Colonic mucosa (tissue), 4 donors: ENCODE data around the gene DPYSL3. TPM values are rescaled to one million over a fixed set of nuclear protein-coding genes. Genes with fewer than 3 reads are reported as not detected.

Experiments
- DNase-seq: peaks from one replicate; pipeline ENCODE4 v3.0.0-alpha.2; 2020
- H3K27ac ChIP-seq: fragments of 200-600 bp; one replicate; pipeline ENCODE4 v1.8.0; 2021
- H3K27me3 ChIP-seq: fragments of 200-600 bp; one replicate; pipeline ENCODE4 v1.8.0; 2021
- H3K36me3 ChIP-seq: fragments of 200-600 bp; one replicate; pipeline ENCODE4 v1.8.0; 2021
- H3K4me1 ChIP-seq: fragments of 200-600 bp; one replicate; pipeline ENCODE4 v1.8.0; 2021; ENCODE audit warnings: mild to moderate bottlenecking
- H3K4me3 ChIP-seq: fragments of 200-600 bp; one replicate; pipeline ENCODE4 v1.8.0; 2021
- H3K9ac ChIP-seq, 2 donors: one replicate each; pipeline ENCODE4 v1.7.0; 2013; ENCODE audit warnings: control low read depth in 2 of 2, low read depth in 2 of 2, low read length in 2 of 2
- H3K9me3 ChIP-seq: fragments of 200-600 bp; one replicate; pipeline ENCODE4 v1.8.0; 2021
- intact Hi-C: fragments of 100-400 bp; cut with DNase I; formaldehyde crosslinking; loops from one replicate; pipeline ENCODE4 v1.14.1; 2022
- total RNA-seq, 2 donors: library from RNA; stranded (reverse); fragmentation: NEBNext Ultra II Directional in 1 of 2; extraction: Animal tissue kit (Norgen Biotek cat#: 25700) in 1 of 2; gene quantifications; one replicate each; pipeline ENCODE4 v1.2.1, GENCODE V29; 2021
- TF ChIP-seq, protein P1 (sequence below): fragments of 200-600 bp; IDR thresholded peaks from one replicate; pipeline ENCODE4 v1.8.0; 2022; ENCODE audit warnings: antibody characterized with exemption, mild to moderate bottlenecking
- donor health status: healthy.
- donor health status: DM: no; HTN: no; CAD: no.
- donor health status: DM: no; HTN: no; CAD: no.

DPYSL3 gene
- total RNA-seq, 2 donors from 2014 or later, result 8.8 to 32.2 TPM

DNA sequence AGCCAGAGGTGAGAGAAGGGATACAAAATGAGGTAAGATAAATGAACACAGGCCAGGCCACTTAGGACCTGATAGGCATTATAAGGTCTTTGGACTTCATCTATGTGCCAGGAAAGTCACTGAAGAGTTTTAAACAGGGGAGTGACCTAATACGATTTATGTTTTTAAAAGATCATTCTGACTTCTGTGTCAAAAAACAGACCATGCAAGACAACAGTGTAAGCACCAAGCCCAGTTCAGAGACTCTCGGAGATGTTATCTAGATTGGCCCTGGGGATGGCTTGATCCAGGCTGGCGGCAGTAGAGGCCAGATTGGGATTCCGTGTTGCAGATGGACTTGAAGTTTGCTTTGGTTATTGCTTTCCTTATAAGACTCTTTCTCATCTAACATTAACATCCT lies 43.0 kb upstream of the DPYSL3 start:
- Histone ChIP-seq H3K9ac (no peak overlapping the region), H3K27me3 (no peaks in the 10 kb centered on the region), H3K36me3 (no peaks in the 10 kb centered on the region), H3K4me3 (no peak overlapping the region), H3K4me1 (no peaks in the 10 kb centered on the region), H3K27ac (no peak overlapping the region), H3K9me3 (no peaks in the 10 kb centered on the region)
- intact Hi-C loops, result no loop called here
- TF ChIP-seq, protein P1, sequence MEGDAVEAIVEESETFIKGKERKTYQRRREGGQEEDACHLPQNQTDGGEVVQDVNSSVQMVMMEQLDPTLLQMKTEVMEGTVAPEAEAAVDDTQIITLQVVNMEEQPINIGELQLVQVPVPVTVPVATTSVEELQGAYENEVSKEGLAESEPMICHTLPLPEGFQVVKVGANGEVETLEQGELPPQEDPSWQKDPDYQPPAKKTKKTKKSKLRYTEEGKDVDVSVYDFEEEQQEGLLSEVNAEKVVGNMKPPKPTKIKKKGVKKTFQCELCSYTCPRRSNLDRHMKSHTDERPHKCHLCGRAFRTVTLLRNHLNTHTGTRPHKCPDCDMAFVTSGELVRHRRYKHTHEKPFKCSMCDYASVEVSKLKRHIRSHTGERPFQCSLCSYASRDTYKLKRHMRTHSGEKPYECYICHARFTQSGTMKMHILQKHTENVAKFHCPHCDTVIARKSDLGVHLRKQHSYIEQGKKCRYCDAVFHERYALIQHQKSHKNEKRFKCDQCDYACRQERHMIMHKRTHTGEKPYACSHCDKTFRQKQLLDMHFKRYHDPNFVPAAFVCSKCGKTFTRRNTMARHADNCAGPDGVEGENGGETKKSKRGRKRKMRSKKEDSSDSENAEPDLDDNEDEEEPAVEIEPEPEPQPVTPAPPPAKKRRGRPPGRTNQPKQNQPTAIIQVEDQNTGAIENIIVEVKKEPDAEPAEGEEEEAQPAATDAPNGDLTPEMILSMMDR, result no peak
- no peak for DNase-seq

DNA sequence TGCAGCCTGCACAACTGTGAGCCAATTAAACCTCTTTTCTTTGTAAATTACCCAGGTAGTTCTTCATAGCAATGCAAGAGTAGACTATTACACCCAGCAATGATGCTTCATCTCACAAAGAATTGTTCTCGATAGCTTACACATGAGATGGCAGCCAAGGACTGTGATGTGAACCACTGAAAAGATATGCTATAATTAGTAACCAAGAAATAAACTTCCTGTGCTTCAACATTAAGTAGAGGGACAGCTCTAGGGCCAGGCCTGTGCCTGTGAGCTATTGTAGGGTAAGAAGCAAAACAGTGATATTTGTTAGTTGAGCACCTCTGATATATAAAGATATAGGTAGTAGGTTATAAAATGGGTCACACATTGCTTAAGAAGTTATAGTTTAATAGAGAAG lies 41.8 kb upstream of the DPYSL3 start:
- Histone ChIP-seq H3K27ac (no peak overlapping the region), H3K9ac (no peak overlapping the region), H3K9me3 (no peaks in the 10 kb centered on the region), H3K4me3 (no peak overlapping the region), H3K27me3 (no peaks in the 10 kb centered on the region), H3K4me1 (no peaks in the 10 kb centered on the region), H3K36me3 (no peaks in the 10 kb centered on the region)
- TF ChIP-seq, protein P1, result no peak
- DNase-seq, result no peak
- intact Hi-C loops, result no loop called here

DNA sequence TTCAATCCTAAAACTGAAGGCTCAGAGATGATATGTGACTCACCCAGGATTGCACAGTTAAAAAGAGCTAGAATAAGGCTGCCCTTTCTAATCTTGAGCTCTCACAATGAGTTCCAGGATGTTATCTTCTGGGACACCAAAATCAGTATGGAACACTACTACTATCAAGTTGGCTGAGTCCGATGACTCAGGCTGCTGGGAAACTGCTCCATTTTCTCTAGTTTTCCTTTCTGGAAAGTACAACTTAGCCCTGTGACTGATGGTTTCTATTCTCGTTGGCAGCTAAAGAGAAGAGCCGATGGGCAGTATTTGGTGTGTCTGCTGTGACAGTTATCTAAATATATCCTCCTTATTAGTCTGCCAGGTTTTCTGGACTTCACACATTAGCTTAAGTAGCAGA lies 37.9 kb upstream of the DPYSL3 start:
- Histone ChIP-seq H3K27ac (no peak overlapping the region), H3K36me3 (no peaks in the 10 kb centered on the region), H3K4me3 (no peak overlapping the region), H3K9me3 (no peaks in the 10 kb centered on the region), H3K27me3 (no peaks in the 10 kb centered on the region), H3K9ac (no peak overlapping the region), H3K4me1 (no peaks in the 10 kb centered on the region)
- intact Hi-C loops, result no loop called here
- DNase-seq, result no peak
- TF ChIP-seq, protein P1, result no peak

DNA sequence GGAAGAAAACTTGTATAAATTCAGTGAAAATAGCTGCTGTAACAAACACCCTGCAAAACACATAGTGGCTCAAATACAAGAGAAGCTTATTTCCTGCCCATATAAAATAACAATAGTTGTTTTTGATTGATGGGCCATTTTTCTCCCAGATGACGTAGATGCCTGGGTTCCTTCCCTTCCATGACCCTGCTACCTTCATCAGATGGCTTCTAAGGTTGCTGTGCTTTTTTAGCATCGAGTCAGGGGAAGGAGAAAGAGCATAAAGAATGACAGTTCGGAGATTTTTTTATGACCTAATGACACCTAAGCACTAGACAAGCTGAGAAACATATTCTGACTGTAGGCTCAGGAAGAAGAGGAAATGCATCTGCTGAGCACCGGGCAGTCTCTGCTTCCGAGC lies 34.7 kb upstream of the DPYSL3 start:
- Histone ChIP-seq H3K4me1 (no peaks in the 10 kb centered on the region), H3K9ac (no peak overlapping the region), H3K4me3 (no peak overlapping the region), H3K27me3 (no peaks in the 10 kb centered on the region), H3K9me3 (no peaks in the 10 kb centered on the region), H3K36me3 (no peaks in the 10 kb centered on the region), H3K27ac (no peak overlapping the region)
- intact Hi-C loops, result no loop called here
- DNase-seq, result no peak
- TF ChIP-seq, protein P1, result no peak

DNA sequence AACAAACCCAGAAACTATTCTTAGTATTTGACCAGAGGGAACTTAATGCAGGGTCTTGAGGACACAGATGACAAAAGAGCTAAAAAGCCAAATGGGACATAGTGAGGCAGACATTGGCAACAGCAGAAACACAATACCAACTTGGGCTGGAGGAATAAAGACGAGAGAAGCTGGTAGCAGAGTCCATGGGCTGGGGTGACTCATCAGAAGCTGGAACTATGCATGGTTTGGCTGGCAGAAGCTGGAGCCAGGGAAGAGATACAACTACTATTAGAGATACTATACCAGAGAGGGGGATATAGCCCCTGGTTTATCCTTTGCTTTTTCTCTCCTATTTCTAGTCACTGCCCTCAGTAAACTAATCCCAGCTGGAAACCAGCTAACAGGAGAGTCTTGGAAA lies 29.2 kb upstream of the DPYSL3 start:
- DNase-seq, result no peak
- no peak overlapping the region for H3K9ac ChIP-seq
- no peaks in the 10 kb centered on the region for H3K4me1 ChIP-seq
- intact Hi-C loops, result no loop called here
- H3K27ac ChIP-seq, result no peak overlapping the region
- no peaks in the 10 kb centered on the region for H3K27me3 ChIP-seq
- TF ChIP-seq, protein P1, result no peak
- no peaks in the 10 kb centered on the region for H3K36me3 ChIP-seq
- no peaks in the 10 kb centered on the region for H3K9me3 ChIP-seq
- H3K4me3 ChIP-seq, result no peak overlapping the region

DNA sequence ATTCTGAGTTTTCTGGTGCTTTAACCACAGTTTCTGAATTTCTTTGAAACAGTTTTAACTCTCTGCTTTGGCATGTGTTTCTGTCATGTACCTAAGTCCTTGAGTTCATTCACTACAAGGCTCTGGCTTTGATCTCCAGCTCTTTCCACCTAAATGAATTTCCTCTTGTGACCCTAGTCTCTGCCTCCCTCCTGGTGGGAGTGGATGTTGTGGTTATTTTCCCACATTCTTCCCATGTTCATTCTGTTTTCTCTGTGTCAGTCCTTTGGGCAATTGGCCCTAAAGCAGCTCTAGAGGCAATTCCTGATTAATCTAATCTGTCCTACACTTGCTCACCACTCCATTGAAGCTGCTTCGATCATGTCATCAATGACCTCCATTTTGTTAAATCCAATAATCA lies 28.4 kb upstream of the DPYSL3 start:
- no peak overlapping the region for H3K4me3 ChIP-seq
- TF ChIP-seq, protein P1, result no peak
- no peaks in the 10 kb centered on the region for H3K27me3 ChIP-seq
- H3K9me3 ChIP-seq, result no peaks in the 10 kb centered on the region
- H3K27ac ChIP-seq, result no peak overlapping the region
- intact Hi-C loops, result no loop called here
- no peaks in the 10 kb centered on the region for H3K36me3 ChIP-seq
- H3K9ac ChIP-seq, result no peak overlapping the region
- no peaks in the 10 kb centered on the region for H3K4me1 ChIP-seq
- no peak for DNase-seq
